HFFc6 (cell line): ENCODE measurements around the gene MRPL12. TPM values are rescaled to one million over a fixed set of nuclear protein-coding genes. Genes with fewer than 3 reads are reported as not detected.

Experiments used
- DNase-seq: peaks from one replicate; pipeline ENCODE4 v3.0.0-alpha.2; 2018
- H3K27ac Mint-ChIP-seq: 2 replicates; pipeline ENCODE4 v1.8.0; 2020; ENCODE audit warnings: mild to moderate bottlenecking, mixed read lengths
- H3K27me3 Mint-ChIP-seq: 2 replicates; pipeline ENCODE4 v1.8.0; 2021; ENCODE audit warnings: mild to moderate bottlenecking, moderate library complexity, mixed read lengths; ENCODE audit not compliant: insufficient read depth
- H3K36me3 Mint-ChIP-seq: 2 replicates; pipeline ENCODE4 v1.8.0; 2021; ENCODE audit warnings: low read depth, mixed read lengths
- H3K4me1 Mint-ChIP-seq: 2 replicates; pipeline ENCODE4 v1.8.0; 2020; ENCODE audit warnings: low read depth, mixed read lengths
- H3K4me3 Mint-ChIP-seq: 2 replicates; pipeline ENCODE4 v1.8.0; 2020; ENCODE audit warnings: mild to moderate bottlenecking, moderate library complexity, mixed read lengths
- H3K9me3 Mint-ChIP-seq: 2 replicates; pipeline ENCODE4 v1.8.0; 2020; ENCODE audit warnings: mild to moderate bottlenecking, mixed read lengths
- CTCF ChIP-seq: fragments of 200-600 bp; sonication (generic); IDR thresholded peaks from 2 replicates; pipeline ENCODE4 v1.5.0; 2021; ENCODE audit warnings: antibody characterized with exemption, mild to moderate bottlenecking
- total RNA-seq, 6 experiments: library from RNA; stranded (reverse); fragmentation: NEBNext Ultra II Directional; extraction: Animal tissue kit (Norgen Biotek cat#: 25700); gene quantifications; 2 replicates in 1 of 6; 3 replicates in 5 of 6; pipeline ENCODE4 v1.2.3, GENCODE V29; 2021

MRPL12 gene
- total RNA-seq, 6 experiments from 2014 or later: 105 to 124 (median 113) TPM

DNA sequence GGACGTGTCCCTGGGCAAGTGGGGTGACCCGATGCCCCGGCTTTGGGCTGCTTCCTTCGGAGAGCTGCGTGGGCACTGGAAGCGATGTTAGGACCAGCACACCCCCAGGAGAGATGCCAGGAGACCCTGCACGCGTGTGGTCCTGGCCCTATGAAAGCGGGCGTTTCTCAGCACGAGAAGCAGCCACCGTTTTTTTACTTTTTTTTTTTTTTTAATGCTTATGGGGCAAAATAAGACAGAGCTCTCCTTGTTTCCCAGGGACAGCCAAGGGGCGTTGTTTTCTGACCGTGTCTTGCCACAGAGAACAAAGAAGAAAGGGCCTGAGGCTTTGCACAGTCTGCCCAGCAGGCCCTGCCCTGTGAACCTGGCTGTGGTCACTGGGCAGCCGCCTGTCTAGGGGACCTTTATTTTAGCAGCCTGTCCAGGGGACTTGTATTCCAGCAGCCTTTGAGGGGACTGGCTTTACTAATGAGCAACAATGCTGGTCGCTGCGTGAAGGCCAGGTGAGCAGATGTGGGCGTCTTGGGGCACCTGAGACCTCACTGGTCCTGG, 9.9 kb downstream of the MRPL12 start:
- H3K36me3 Mint-ChIP-seq: no peaks in the 10 kb centered on the region
- peak overlapping the region; percentile 64 for H3K27ac Mint-ChIP-seq
- no peak for TF ChIP-seq CTCF
- H3K27me3 Mint-ChIP-seq: peaks cover 6% of the 10 kb centered on the region
- H3K4me3 Mint-ChIP-seq: peak overlapping the region; percentile 92
- no peak for DNase-seq
- no peaks in the 10 kb centered on the region for H3K9me3 Mint-ChIP-seq
- H3K4me1 Mint-ChIP-seq: peaks cover 25% of the 10 kb centered on the region

GRCh38 chr17:81713556-81714411, 10.6 kb downstream of the MRPL12 start:
- H3K9me3 Mint-ChIP-seq: no peaks in the 10 kb centered on the region
- peaks cover 6% of the 10 kb centered on the region for H3K27me3 Mint-ChIP-seq
- H3K27ac Mint-ChIP-seq: no peak overlapping the region
- no peaks in the 10 kb centered on the region for H3K36me3 Mint-ChIP-seq
- H3K4me3 Mint-ChIP-seq: peak overlapping the region; percentile 92
- TF ChIP-seq CTCF: no peak
- peaks cover 25% of the 10 kb centered on the region for H3K4me1 Mint-ChIP-seq
- no peak for DNase-seq

DNA sequence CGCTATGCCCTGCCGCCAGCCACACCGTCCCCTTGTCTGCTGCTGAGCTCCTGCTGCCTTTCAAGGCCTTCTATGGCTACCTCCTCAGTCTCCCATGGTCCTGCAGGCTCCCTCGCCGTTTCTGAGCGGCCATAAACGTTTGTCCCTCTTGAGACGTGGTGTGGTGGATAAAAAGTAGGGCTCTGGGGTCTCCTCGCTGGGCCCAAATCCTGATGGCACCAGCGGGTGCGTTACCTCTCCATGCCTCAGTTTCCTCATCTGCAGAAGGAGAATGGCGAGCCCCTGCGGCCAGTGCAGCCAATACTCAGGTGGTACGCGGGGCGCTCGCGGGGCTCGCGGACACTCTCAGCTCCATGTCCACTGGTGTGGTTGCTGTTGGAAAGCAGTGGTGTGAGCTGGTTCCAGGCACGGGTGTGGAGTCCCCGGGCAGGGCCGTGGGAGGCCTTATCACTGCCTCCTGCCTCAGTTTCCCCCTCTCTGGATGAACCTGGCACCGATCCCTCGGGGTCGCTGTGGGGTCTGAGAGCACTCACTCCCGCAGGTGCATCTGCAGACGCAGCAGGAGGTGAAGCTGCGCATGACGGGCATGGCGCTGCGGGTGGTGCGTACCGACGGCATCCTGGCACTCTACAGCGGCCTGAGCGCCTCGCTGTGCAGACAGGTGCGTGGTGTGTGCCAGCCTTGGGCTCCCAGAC, 11.4 kb downstream of the MRPL12 start:
- Mint-ChIP-seq H3K27me3 (peaks cover 6% of the 10 kb centered on the region), H3K36me3 (no peaks in the 10 kb centered on the region; the same call in 1 of the 2 replicates), H3K27ac (no peak overlapping the region), H3K4me1 (peaks cover 25% of the 10 kb centered on the region), H3K4me3 (no peak overlapping the region), H3K9me3 (no peaks in the 10 kb centered on the region)
- no peak for DNase-seq
- no peak for TF ChIP-seq CTCF

- no peak overlapping the region for H3K27ac Mint-ChIP-seq
- H3K36me3 Mint-ChIP-seq: no peaks in the 10 kb centered on the region; the same call in 1 of the 2 replicates
- H3K4me1 Mint-ChIP-seq: peaks cover 20% of the 10 kb centered on the region
- DNase-seq: no peak
- no peak for TF ChIP-seq CTCF
- no peaks in the 10 kb centered on the region for H3K9me3 Mint-ChIP-seq
- H3K27me3 Mint-ChIP-seq: peaks cover 6% of the 10 kb centered on the region
- no peak overlapping the region for H3K4me3 Mint-ChIP-seq
Measured at GRCh38 chr17:81715107-81715871, 12.1 kb downstream of the MRPL12 start.
